GM19193 (cell line): ENCODE results near the gene PRICKLE1.

Experiments used
- POLR2A ChIP-seq: IDR thresholded peaks from 4 replicates; pipeline ENCODE4 v1.6.1; 2011; ENCODE audit not compliant: insufficient read depth, insufficient read length; ENCODE audit errors: extremely low read depth

The PRICKLE1 gene

DNA sequence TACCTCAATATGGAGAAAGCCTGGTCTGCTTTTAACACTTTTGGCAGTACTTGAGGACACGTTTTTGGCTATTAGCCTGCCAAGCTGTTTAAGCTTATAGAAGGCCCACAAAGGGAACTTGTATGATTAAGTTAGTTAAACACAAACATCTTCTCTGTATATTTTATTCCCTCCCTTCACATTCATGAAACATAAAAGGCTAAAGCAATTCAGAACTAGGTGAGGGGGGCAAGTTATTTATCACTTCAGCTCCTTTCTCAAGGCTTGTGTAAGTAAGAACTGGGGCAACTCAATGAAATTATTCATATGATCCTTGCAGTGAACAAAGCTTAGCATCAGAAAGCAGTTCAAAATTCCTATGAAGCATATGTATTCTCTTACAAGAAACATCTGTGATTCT lies 7.5 kb downstream of the PRICKLE1 start:
- TF ChIP-seq POLR2A = no peak

GRCh38 chr12:42576374-42576773 lies 13.2 kb downstream of the PRICKLE1 start:
- TF ChIP-seq POLR2A = no peak

- TF ChIP-seq POLR2A = no peak
Measured at GRCh38 chr12:42575717-42576116, 13.8 kb downstream of the PRICKLE1 start.

- no peak for TF ChIP-seq POLR2A
Measured at GRCh38 chr12:42574851-42575266, 14.7 kb downstream of the PRICKLE1 start.

DNA sequence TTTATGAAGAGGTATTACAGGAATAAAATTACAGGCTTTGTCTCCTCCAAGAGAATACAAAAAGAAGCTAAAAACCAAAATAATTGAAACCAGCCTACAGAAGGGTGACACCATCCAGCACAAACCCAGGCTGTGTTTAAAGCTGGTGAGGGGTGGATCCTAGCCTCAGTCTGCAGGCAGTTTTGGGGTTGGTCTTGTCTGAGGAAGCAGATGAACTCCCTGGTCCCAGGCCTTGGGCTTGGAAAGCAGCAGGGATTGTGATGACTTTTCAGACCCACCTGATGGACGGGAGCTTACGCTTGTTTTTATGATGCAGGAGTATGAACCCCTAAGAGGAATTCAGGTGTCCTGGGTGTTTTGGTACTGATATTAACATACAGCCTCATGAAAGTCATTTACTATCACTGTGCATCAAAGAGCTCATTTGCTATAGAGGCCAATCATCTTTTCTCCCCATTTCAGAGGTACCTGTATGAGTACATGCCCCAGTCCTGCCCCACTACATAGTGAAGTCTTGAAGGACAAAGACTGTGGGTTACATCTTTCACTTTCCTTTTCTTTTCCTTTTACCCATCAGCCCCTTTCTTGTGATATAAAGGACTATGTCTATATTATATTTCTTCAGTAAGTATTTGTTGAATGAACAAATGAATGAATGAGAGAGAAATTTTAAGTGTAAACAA lies 18.1 kb downstream of the PRICKLE1 start:
- TF ChIP-seq POLR2A = no peak

- no peak for TF ChIP-seq POLR2A
Measured at GRCh38 chr12:42570076-42570475, 19.5 kb downstream of the PRICKLE1 start.

GRCh38 chr12:42568952-42569915 lies 20.3 kb downstream of the PRICKLE1 start:
- no peak for TF ChIP-seq POLR2A

DNA sequence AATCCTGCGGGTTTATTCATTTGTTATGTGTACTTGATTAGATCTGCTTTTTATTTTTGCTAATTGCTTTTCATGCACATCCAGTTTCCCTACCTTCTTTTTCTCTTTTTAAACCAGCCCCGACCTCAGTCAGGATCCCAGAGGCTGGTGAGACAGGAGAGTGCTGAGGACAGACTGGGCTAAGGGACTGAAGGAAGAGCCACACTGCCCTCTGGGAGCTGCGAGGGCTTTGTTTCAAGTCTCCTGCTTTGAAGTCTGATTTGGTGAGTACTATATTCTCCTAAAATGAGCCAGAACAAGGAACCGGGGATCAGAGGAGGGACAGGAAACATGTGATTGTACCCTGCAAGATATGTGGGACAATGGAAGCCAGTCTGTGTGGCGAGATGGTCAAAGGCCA lies 23.9 kb downstream of the PRICKLE1 start:
- TF ChIP-seq POLR2A = no peak

DNA sequence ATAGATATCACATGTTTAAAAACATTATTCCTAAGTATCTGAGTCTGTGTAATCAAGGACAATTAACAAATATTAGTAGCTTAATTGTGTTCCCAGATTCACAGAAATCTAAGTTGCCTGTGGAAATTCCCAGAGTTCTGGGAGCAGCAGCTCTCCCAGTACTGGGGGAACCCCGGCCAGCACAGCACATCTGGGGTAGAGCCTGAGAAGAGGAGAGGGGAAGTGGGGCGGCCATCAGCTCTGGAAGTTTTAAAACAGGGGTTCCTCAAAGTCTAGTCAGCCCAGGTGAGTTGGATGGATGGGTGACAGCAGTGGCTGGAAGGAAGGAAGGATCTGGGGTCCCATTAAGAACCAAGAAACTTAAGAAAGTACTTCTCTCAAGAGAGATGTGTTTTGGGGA lies 24.6 kb downstream of the PRICKLE1 start:
- no peak for TF ChIP-seq POLR2A

- no peak for TF ChIP-seq POLR2A
Measured at GRCh38 chr12:42564556-42564955, 25.0 kb downstream of the PRICKLE1 start.

GRCh38 chr12:42560977-42561376 lies 28.6 kb downstream of the PRICKLE1 start:
- TF ChIP-seq POLR2A = no peak

- no peak for TF ChIP-seq POLR2A
Measured at GRCh38 chr12:42557586-42558172, 31.9 kb downstream of the PRICKLE1 start.

DNA sequence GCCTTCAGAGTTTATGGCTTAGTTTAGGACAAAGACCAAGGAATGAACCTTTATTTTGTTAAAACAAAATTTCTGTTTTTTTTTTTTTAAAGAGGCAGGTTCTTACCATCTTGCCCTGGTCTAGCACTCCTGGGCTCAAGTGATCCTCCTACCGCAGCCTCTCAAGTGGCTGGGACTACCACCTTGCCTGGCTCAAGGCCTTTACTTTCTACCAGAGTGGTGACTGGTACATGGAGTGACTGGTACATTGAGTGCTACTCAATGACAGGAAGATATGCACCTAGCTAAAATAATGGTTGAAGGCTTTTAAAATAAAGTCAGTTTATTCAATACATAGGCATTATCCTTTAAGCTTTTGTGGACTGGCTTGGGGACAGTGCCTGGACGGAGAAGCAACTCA lies 32.6 kb downstream of the PRICKLE1 start:
- no peak for TF ChIP-seq POLR2A

- no peak for TF ChIP-seq POLR2A
Measured at GRCh38 chr12:42552822-42553221, 36.7 kb downstream of the PRICKLE1 start.

GRCh38 chr12:42550800-42551199 lies 38.7 kb downstream of the PRICKLE1 start:
- TF ChIP-seq POLR2A = no peak
